Left cardiac atrium (tissue), 4 donors: ENCODE results near the gene TBC1D10A. TPM values are rescaled to one million over a fixed set of nuclear protein-coding genes. Genes with fewer than 3 reads are reported as not detected.
A peak's percentile ranks its signal among the peaks of the same experiment; 100 is the strongest.

Experiments used
- ATAC-seq, 2 donors: fragments of 200-7000 bp; cut with Tn5 transposase; one replicate each; pipeline ENCODE4 v1.9.1; 2020; ENCODE audit warnings: mild to moderate bottlenecking in 2 of 2, moderate library complexity in 2 of 2
- DNase-seq: peaks from one replicate; pipeline ENCODE4 v3.0.0-alpha.2; 2020
- intact Hi-C, 2 donors: fragments of 100-400 bp; cut with DNase I; formaldehyde crosslinking; loops; one replicate each; pipeline versions ENCODE4 v1.14.1 to v1.15.1; 2022 to 2023
- total RNA-seq, 2 donors: library from RNA; stranded (reverse); fragmentation: NEBNext Ultra II Directional; extraction: Animal tissue kit (Norgen Biotek cat#: 25700); gene quantifications; one replicate each; pipeline ENCODE4 v1.2.1, GENCODE V29; 2021
- donor health status: DM: no; HTN: yes; CAD: no.
- donor health status: DM: no; HTN: yes; CAD: no; lungs with severe emphysema.
- donor health status: DM: yes; HTN: yes; CAD: no.
- donor health status: Dilated cardiomyopathy.

The TBC1D10A gene
- total RNA-seq, 2 donors from 2014 or later, result 11.9 to 12.3 TPM

- ATAC-seq, result peak; percentile 43 to 64
- intact Hi-C loops, result no loop called here
- peak; percentile 57 for DNase-seq
These were observed 47.5 kb downstream of the TBC1D10A start for GRCh38 chr22:30279046-30279788.

- DNase-seq (peak; percentile 51), ATAC-seq (peak; percentile 61 to 65)
- intact Hi-C loops, result no loop called here
These were observed 49.0 kb downstream of the TBC1D10A start for GRCh38 chr22:30277547-30278344.

GRCh38 chr22:30276039-30276438 is 50.7 kb downstream of the TBC1D10A start:
- DNase-seq (no peak), ATAC-seq (no peak)
- intact Hi-C loops, result no loop called here

- ATAC-seq, result no peak
- no peak for DNase-seq
- intact Hi-C loops, result no loop called here
These were observed 51.1 kb downstream of the TBC1D10A start for GRCh38 chr22:30275625-30276024.

- DNase-seq (no peak), ATAC-seq (no peak)
- intact Hi-C loops, result no loop called here
These were observed 52.3 kb downstream of the TBC1D10A start for GRCh38 chr22:30274437-30274812.

GRCh38 chr22:30273711-30274436 is 52.9 kb downstream of the TBC1D10A start:
- ATAC-seq, result peak in 1 of 2 donors; percentile 24
- intact Hi-C loops, result no loop called here
- no peak for DNase-seq

GRCh38 chr22:30272781-30273601 is 53.8 kb downstream of the TBC1D10A start:
- ATAC-seq (no peak), DNase-seq (no peak)
- intact Hi-C loops, result no loop called here

- ATAC-seq (peak; percentile 34 to 69), DNase-seq (peak; percentile 68)
- intact Hi-C loops, result no loop called here
These were observed 55.9 kb downstream of the TBC1D10A start for GRCh38 chr22:30270832-30271231.

- no peak for ATAC-seq
- intact Hi-C loops, result loop anchor here in 1 of 2 donors (10.0 kb wide), 1 partner anchor 216 kb away; no protein-coding TSS in a partner anchor
These were observed 58.4 kb downstream of the TBC1D10A start for GRCh38 chr22:30268331-30268730.

GRCh38 chr22:30267382-30268302 is 59.1 kb downstream of the TBC1D10A start:
- DNase-seq (no peak), ATAC-seq (peak in 1 of 2 donors; percentile 34)
- intact Hi-C loops, result loop anchor here in 1 of 2 donors (10.0 kb wide), 1 partner anchor 217 kb away; no protein-coding TSS in a partner anchor

More at GRCh38 chr22:30268331-30268730, 58.4 kb downstream of the TBC1D10A start:
- DNase-seq, result no peak

GRCh38 chr22:30266445-30267381 is 60.0 kb downstream of the TBC1D10A start, which contains the start of gene OSM:
TSS of gene OSM (minus strand) at chr22:30266851. CDS start at chr22:30266799, 52 bp downstream.
- DNase-seq (peak; percentile 72), ATAC-seq (peak; percentile 35)
- intact Hi-C loops, result loop anchor here in 1 of 2 donors (10.0 kb wide), 1 partner anchor 218 kb away; no protein-coding TSS in a partner anchor

- DNase-seq, result peak; percentile 59
- intact Hi-C loops, result loop anchor here in 1 of 2 donors (10.0 kb wide), 1 partner anchor 219 kb away; no protein-coding TSS in a partner anchor
- peak; percentile 43 to 60 for ATAC-seq
These were observed 60.8 kb downstream of the TBC1D10A start for GRCh38 chr22:30265823-30266444.

- intact Hi-C loops, result loop anchor here in 1 of 2 donors (10.0 kb wide), 1 partner anchor 220 kb away; no protein-coding TSS in a partner anchor
- no peak for ATAC-seq
These were observed 61.5 kb downstream of the TBC1D10A start for GRCh38 chr22:30265131-30265720.

GRCh38 chr22:30263883-30264282 is 62.9 kb downstream of the TBC1D10A start:
- ATAC-seq (no peak), DNase-seq (no peak)
- intact Hi-C loops, result loop anchor here (1.0 to 10.0 kb wide), 3 partner anchors 123 to 221 kb away; partner anchors contain the start of gene RNF215 (in 1 of the 2)

More at GRCh38 chr22:30265131-30265720, 61.5 kb downstream of the TBC1D10A start:
- no peak for DNase-seq
